ENCODE measurements around the gene ARHGAP15.
A peak's percentile ranks its signal among the peaks of the same experiment; 100 is the strongest.

The ARHGAP15 gene

GRCh38 chr2:143261986-143262385, 132.8 kb downstream of the ARHGAP15 start:
- DNase-seq = peak in 1 of 2 experiments; percentile 7
- TF ChIP-seq POLR2A (IDR thresholded peaks at IDR 0.05; ENCODE audit: low read length) (no peak), GATA1 (IDR thresholded peaks at IDR 0.05; ENCODE audit: low read depth, low read length) (no peak)

- no peak for DNase-seq
- TF ChIP-seq POLR2A (IDR thresholded peaks at IDR 0.05; ENCODE audit: low read length) (no peak), GATA1 (IDR thresholded peaks at IDR 0.05; ENCODE audit: low read depth, low read length) (no peak)
Measured at GRCh38 chr2:143262389-143262788, 133.2 kb downstream of the ARHGAP15 start.

DNA sequence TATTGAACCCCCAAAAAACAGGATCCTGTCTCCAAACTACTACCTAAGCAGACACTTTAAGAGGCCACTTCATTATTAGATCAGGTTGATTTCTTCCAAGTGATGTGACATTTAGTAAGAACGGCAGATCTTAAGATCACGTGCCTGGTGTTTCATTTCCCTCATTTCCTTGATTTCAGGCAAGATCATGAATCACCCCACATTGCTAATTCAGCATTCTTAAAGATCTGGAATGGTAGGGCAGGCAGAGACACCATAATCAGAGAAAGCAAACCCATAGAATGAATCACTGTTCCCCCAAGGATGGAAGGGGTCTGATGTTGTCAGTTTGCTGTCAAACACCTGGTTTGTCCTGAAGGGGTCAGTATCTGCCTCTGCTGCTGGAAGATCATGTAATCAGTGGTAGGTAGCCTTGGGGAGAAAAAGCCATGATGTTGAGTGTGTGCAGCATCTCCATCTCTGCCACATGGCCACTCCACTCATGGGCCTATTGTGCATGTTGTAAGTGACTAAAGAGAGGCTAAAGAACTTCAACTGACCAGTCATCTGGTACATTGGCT, 133.9 kb downstream of the ARHGAP15 start:
- no peak for TF ChIP-seq GATA1 (IDR thresholded peaks at IDR 0.05; ENCODE audit: low read depth, low read length)
- TF ChIP-seq POLR2A (IDR thresholded peaks at IDR 0.05; ENCODE audit: low read length) = no peak
- peak; percentile 19 to 32 for DNase-seq

GRCh38 chr2:143264851-143265250, 135.6 kb downstream of the ARHGAP15 start:
- TF ChIP-seq GATA1 (IDR thresholded peaks at IDR 0.05; ENCODE audit: low read depth, low read length) (no peak), POLR2A (IDR thresholded peaks at IDR 0.05; ENCODE audit: low read length) (no peak)
- no peak for DNase-seq

DNA sequence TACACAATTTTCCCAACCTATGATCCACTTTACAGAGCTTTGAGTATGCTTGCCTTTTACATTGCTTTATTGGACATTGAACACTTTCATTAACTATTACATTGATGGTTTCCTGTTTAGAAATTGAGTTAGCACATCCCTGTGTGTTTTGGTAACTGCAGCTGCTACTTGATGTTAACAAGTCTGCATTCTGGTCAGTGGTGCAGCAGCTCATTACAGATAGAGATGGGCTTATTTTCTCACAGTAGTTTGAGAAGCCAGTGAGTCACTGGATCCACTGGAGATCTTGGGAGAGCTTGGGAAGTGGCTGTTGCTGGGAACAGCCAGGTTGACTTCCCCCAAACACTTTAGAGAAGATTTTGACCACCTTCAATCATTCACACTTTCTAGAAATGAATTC, 150.5 kb downstream of the ARHGAP15 start:
- no peak for DNase-seq
- TF ChIP-seq POLR2A (IDR thresholded peaks at IDR 0.05; ENCODE audit: low read length) (no peak), GATA1 (IDR thresholded peaks at IDR 0.05; ENCODE audit: low read depth, low read length) (no peak)

DNA sequence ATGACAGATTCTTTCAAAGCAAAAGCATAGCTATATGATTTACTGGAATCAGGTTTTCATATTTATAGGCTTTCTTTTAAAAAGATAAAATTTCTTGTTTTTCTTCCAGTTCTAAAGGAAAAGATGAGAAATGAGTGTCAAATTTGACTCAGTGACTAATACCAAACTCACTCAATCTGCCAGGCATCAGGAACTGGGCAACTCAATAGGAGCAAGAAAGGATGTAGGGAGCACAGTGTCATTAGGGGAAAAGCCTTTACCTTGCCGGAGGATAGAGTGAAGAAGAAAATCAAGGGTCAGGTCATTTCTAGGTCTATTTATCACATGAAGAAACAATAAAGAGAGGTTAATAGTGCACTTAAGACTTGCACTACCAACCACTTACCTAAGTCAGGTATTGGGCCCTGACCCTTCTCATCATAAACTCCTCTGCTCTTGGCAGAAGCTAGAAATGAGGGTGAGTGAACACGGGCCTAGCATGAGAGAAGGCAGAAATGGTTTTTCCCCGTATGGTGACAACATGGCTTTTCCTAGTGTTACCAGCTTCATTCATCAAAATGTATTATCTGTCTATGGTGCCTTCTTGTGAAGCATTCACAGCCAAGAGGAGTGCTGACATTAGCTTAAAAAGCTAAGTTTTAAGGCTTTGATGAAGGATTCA, 151.0 kb downstream of the ARHGAP15 start:
- DNase-seq = no peak

GRCh38 chr2:143282684-143283083, 153.5 kb downstream of the ARHGAP15 start:
- no peak for TF ChIP-seq GATA1 (IDR thresholded peaks at IDR 0.05; ENCODE audit: low read depth, low read length)
- no peak for TF ChIP-seq POLR2A (IDR thresholded peaks at IDR 0.05; ENCODE audit: low read length)

More for the DNA sequence above, 151.0 kb downstream of the ARHGAP15 start:
- TF ChIP-seq POLR2A (IDR thresholded peaks at IDR 0.05; ENCODE audit: low read length) = no peak
- no peak for TF ChIP-seq GATA1 (IDR thresholded peaks at IDR 0.05; ENCODE audit: low read depth, low read length)

DNA sequence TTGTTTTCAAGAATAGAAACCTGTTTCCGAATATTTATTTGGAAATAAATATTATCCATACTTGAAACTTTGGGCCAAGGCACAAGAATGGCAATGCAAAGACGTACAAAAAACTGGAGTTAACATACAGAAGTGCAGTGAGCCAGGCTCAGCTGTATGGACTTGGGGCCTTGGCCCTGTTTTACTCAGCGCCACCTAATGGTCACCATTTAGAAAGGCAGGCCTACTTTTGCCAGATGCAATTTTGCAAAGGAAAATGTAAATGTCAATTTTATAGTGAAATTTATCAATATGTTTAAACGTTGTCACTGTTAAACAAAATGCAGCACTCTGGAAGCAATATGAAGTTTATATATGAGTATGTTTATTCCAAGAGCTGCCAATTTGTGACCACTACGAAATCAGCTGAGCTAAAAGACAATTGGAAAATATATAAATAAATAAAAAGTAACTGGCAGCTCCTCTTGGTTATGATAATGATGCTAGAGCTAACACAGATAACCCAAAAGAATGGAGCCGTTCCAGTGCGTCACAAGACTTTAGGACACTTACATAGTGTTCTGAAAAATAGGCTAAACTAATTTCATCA, 155.0 kb downstream of the ARHGAP15 start:
- peak; percentile 62 to 72 for DNase-seq

More at GRCh38 chr2:143282684-143283083, 153.5 kb downstream of the ARHGAP15 start:
- DNase-seq = peak; percentile 7 to 40

DNA sequence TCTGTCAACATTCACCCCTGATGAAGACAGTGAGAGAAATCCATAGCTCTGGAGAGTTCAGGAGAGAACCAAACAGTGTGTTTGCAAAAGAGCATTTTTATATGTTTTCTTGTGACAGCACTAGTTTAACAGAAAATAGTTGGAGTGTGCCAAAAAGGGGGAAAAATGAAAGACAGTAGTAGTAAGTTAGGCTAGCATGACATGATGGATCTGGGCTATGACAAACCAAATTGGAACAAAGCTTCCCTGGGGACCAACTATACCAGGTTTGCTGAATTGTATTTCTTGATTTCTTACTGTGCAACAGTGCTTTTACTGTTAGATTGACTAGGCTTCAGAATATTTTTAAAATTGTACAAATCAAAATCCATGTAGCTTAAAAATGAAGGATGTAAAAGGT, 159.8 kb downstream of the ARHGAP15 start:
- TF ChIP-seq GATA1 (IDR thresholded peaks at IDR 0.05; ENCODE audit: low read depth, low read length) (no peak), POLR2A (IDR thresholded peaks at IDR 0.05; ENCODE audit: low read length) (no peak)
- DNase-seq = no peak

More for the DNA sequence above, 155.0 kb downstream of the ARHGAP15 start:
- TF ChIP-seq POLR2A (IDR thresholded peaks at IDR 0.05; ENCODE audit: low read length) (no peak), GATA1 (IDR thresholded peaks at IDR 0.05; ENCODE audit: low read depth, low read length) (no peak)

DNA sequence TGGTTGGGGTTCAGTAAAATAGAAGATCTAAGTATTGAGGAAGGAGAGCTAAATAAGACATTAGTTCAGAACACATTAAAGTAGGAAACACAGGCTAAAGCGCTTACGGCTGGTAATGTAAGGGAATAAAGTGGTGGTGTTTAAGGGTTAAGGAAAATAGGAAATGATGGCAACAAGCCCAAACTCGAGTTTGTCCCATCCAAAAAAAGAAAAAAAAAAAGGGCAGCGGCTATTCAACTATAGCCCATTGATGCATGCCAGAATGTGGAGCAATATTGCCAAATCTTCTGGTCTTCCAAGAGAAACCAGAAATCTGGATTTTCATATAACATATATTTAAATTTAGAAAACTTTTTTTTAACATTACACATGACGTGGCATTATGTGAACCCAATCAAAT, 161.0 kb downstream of the ARHGAP15 start:
- TF ChIP-seq POLR2A (IDR thresholded peaks at IDR 0.05; ENCODE audit: low read length) (no peak), GATA1 (IDR thresholded peaks at IDR 0.05; ENCODE audit: low read depth, low read length) (no peak)
- no peak for DNase-seq

GRCh38 chr2:143294068-143294467, 164.8 kb downstream of the ARHGAP15 start:
- no peak for TF ChIP-seq POLR2A (IDR thresholded peaks at IDR 0.05; ENCODE audit: low read length)
- TF ChIP-seq GATA1 (IDR thresholded peaks at IDR 0.05; ENCODE audit: low read depth, low read length) = no peak
- DNase-seq = no peak

GRCh38 chr2:143296089-143296488, 166.9 kb downstream of the ARHGAP15 start:
- TF ChIP-seq GATA1 (IDR thresholded peaks at IDR 0.05; ENCODE audit: low read depth, low read length) (no peak), POLR2A (IDR thresholded peaks at IDR 0.05; ENCODE audit: low read length) (no peak)
- no peak for DNase-seq

DNA sequence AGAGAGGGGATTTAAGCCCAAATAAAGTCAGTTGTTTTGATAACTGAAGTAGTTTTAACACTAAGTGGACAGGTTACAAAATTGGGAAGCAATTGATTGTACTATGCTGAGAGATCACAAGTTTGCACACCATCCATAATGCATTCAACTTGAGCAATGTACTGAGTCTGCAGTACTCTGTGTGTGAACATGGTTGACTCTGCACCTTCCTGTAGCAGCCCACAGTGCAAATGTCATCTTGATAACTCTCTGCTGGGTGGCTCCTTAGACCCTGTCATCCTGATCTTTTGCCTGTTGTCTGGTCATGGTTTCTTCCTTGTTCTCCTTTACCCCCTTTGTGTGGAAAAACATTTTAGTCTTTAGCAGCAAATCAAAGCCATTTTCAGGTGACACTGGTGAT, 168.0 kb downstream of the ARHGAP15 start:
- TF ChIP-seq POLR2A (IDR thresholded peaks at IDR 0.05; ENCODE audit: low read length) = no peak
- TF ChIP-seq GATA1 (IDR thresholded peaks at IDR 0.05; ENCODE audit: low read depth, low read length) = no peak
- DNase-seq = no peak

DNA sequence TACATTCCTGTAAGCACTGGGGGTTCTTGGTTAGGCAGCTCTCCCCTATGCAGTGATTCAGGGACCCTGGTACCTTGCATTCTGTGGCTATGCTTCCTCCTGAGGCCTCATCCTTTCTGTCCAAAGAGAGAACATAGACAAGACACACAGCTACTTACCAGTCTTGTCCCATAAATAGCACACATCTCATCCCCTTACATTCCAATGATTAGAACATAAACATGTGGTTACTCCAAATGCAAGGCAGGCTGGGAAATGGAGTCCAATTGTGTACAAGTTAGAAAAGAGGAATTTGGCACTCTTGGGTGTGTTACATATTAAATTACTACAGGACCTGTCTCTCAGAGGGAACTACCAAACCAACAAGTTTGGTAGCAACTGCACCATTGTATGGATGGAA, 171.3 kb downstream of the ARHGAP15 start:
- no peak for DNase-seq
- TF ChIP-seq POLR2A (IDR thresholded peaks at IDR 0.05; ENCODE audit: low read length) = no peak
- TF ChIP-seq GATA1 (IDR thresholded peaks at IDR 0.05; ENCODE audit: low read depth, low read length) = no peak

DNA sequence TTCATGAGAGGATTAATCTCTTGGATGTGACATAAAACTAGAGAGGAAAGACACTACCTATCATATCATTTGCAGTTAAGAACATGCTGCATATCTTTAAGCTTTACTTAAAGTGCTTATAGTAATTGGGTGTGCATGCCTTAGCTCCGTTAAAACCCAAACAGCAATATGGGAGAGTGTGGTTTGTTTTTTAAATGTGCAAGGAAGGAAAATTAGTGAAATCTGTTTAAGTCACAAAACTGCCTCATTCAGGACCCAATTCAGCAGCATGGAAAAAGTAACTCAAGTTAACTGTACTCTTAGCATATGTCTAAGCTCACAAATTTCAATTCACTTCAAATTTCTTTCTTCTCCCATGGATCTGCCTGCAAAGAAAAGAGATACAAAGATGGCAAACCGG, 182.2 kb downstream of the ARHGAP15 start:
- DNase-seq = no peak
- no peak for TF ChIP-seq GATA1 (IDR thresholded peaks at IDR 0.05; ENCODE audit: low read depth, low read length)
- no peak for TF ChIP-seq POLR2A (IDR thresholded peaks at IDR 0.05; ENCODE audit: low read length)

All from erythroblast (primary cell).